Measurements from ENCODE around the gene HSP90B1.

The HSP90B1 gene

DNA sequence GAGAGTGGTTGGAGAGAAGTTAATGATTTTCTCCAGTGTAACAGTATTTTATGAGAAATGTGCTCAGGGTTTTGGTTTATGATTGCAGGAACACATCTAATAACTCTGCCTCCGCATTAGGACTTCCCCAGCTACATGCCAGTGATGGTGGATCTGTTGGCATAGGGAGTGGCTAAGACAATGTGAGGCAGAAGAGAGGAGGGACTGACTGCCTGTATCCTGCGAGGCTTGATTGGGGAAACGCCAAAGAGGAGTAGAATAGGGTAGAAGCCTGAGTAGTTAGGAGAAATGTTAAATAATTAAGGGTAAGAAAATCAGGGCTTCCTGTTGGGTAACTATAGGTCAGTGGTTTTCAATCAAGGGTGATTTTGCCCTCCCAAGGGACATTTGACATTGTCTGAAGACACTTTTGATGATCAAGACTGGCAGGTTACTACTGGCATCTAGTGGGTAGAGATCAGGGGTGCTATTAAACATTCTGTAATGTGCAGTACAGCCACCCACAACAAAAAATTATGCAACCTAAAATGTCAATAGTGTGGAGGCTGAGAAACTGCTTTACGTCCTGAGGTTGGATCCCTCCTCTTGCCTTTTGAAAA lies 48.3 kb downstream of the HSP90B1 start:
- no peak for DNase-seq

DNA sequence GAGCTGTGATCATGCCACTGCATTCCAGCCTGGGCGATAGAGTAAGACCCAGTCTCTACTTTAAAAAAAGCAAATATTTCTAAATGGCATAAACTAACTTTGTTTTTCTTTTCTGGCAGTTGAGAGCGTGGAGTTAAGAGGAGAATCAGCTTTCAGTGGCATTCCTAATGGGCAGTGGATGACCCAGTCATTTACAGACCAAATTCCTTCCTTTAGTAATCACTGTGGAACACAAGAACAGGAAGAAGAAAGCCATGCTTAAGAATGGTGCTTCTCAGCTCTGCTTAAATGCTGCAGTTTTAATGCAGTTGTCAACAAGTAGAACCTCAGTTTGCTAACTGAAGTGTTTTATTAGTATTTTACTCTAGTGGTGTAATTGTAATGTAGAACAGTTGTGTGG lies 56.6 kb downstream of the HSP90B1 start:
- no peak for DNase-seq

DNA sequence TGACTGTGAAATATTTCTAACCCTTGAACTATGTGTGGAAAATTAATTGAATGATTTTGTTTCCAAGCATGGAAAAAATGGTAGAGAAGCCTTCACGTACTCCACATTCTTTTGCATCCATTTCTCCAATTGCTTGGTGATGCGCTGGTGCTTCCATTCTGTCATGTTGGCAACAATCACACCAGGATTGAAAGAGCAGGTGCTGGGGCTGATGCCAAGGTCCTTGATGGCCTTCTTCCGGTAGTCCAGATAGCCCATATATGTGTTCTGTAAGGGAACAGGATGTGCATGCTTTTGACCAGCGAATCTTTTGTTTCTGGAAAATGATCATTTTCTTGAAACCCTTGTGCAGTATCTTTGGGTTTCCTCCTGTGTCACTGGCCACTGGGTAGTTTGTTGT lies 64.0 kb downstream of the HSP90B1 start:
- no peak for DNase-seq

DNA sequence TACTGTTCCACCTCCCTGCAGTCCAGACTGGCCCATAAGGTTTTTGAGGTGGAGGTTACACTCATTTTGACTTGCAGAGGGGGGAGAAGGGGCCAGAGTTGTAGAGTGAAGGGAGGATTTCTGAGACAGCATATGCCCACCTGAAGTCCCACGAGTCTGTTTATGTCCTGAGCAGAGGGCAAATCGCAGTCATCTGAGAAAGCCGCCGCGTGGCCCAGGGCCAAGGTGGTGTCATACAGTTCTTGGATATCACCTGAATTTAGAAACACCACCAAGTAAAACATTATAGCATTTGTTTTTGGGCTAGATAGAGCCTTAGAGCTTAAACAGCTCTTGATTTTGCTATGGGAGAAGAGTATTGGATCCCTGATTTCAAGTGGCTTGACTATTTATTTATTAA lies 66.4 kb downstream of the HSP90B1 start:
- no peak for DNase-seq

DNA sequence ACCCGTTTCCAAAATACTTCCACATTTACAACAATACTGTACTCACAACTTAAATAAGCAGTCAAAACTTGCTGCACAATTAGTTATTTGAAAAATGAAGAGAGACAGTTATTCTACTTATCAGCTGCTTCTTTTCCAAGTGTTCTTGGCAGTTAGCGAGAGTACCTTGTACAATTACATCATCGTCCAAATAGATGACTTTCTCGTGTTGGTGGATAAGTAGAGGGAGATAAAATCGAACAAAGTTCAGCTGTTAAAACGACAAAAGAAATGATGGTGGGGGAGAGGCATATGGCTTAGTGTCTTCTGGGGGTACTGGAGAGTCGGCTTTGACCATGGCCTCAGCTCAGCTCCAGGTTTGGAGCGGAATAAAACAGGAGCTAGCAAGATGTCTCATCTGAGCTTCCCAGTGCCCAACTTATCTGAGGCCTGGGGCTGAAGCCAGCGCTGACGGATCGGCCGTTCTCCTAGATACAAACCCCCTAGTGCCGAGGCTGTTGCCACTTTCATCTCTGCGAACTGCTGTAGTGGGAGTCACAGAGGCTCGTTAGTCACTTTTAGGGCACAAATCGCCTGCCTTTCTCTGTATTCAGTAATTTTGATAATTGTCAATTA lies 67.2 kb downstream of the HSP90B1 start:
- no peak for DNase-seq
